OCI-LY7 (cell line): Measurements from ENCODE around the gene TEX48. TPM values are rescaled to one million over a fixed set of nuclear protein-coding genes. Genes with fewer than 3 reads are reported as not detected.

Experiments
- BruUV-seq: library from RNA; stranded (reverse); fragments of 400-500 nt; replicated peaks from 2 replicates; lab custom pipeline; 2021; lab: Mats Ljungman, UMichigan
- CTCF ChIA-PET: fragments of 300-600 bp; sonication (Branson Sonifier 250); formaldehyde crosslinking; loops from one replicate; lab custom pipeline; 2022; ENCODE audit warnings: antibody characterized with exemption; ENCODE audit not compliant: unreplicated experiment; lab: Charles Lee
- POLR2A ChIA-PET: fragments of 300-600 bp; sonication (Branson Sonifier 250); formaldehyde crosslinking; loops from one replicate; lab custom pipeline; 2022; ENCODE audit warnings: antibody characterized with exemption; lab: Charles Lee
- DNase-seq: peaks from one replicate; pipeline ENCODE4 v3.0.0-alpha.2; 2015; ENCODE audit warnings: low spot score
- H2AFZ ChIP-seq: fragments of 200-600 bp; sonication (generic), shearing (Covaris generic); 2 replicates; pipeline ENCODE4 v1.6.1; 2014; ENCODE audit warnings: mild to moderate bottlenecking, antibody characterized with exemption, low read length, moderate library complexity
- H3K27ac ChIP-seq: fragments of 200-600 bp; sonication (generic); 2 replicates; pipeline ENCODE4 v1.5.1; 2014; ENCODE audit warnings: mixed run types, low read depth, mild to moderate bottlenecking, moderate library complexity, low read length, inconsistent platforms; ENCODE audit not compliant: poor library complexity, severe bottlenecking
- H3K36me3 ChIP-seq: fragments of 200-600 bp; sonication (generic); 2 replicates; pipeline ENCODE4 v1.6.1; 2014; ENCODE audit warnings: mild to moderate bottlenecking, antibody characterized with exemption, low read length, moderate library complexity, mixed read lengths; ENCODE audit not compliant: insufficient read depth
- H3K4me1 ChIP-seq: fragments of 200-600 bp; sonication (generic); 2 replicates; pipeline ENCODE4 v1.5.1; 2014; ENCODE audit warnings: mild to moderate bottlenecking, low read length; ENCODE audit not compliant: insufficient read depth, poor library complexity, severe bottlenecking
- H3K4me2 ChIP-seq: fragments of 200-600 bp; sonication (generic); 2 replicates; pipeline ENCODE4 v1.6.1; 2014; ENCODE audit warnings: mild to moderate bottlenecking, low read length
- H3K4me3 ChIP-seq: fragments of 200-600 bp; sonication (generic); 2 replicates; pipeline ENCODE4 v1.5.1; 2014; ENCODE audit warnings: mild to moderate bottlenecking, low read depth, low read length; ENCODE audit not compliant: poor library complexity, severe bottlenecking
- H3K79me2 ChIP-seq: fragments of 200-600 bp; sonication (generic); 2 replicates; pipeline ENCODE4 v1.6.1; 2016; ENCODE audit warnings: low read depth, mild to moderate bottlenecking, low read length, moderate library complexity, mixed read lengths; ENCODE audit not compliant: insufficient read depth
- H3K9me2 ChIP-seq: fragments of 200-600 bp; sonication (generic); 2 replicates; pipeline ENCODE4 v1.6.1; 2016; ENCODE audit warnings: mild to moderate bottlenecking, low read length, mixed read lengths; ENCODE audit not compliant: insufficient read depth
- H3K9me3 ChIP-seq: fragments of 200-600 bp; sonication (generic); 2 replicates; pipeline ENCODE4 v1.6.1; 2014; ENCODE audit warnings: mild to moderate bottlenecking, mixed run types, low read length, mixed read lengths
- H4K20me1 ChIP-seq: fragments of 200-600 bp; sonication (generic); 2 replicates; pipeline ENCODE4 v1.6.1; 2014; ENCODE audit warnings: mild to moderate bottlenecking, antibody characterized with exemption, low read length, moderate library complexity, mixed read lengths; ENCODE audit not compliant: insufficient read depth
- EZH2phosphoT487 ChIP-seq: fragments of 200-600 bp; sonication (generic); IDR thresholded peaks from 2 replicates; pipeline ENCODE4 v1.6.1; 2018; ENCODE audit warnings: low read depth, borderline replicate concordance, mild to moderate bottlenecking, mixed run types, antibody characterized with exemption, low read length, moderate library complexity, mixed read lengths
- intact Hi-C: fragments of 100-400 bp; cut with micrococcal nuclease; formaldehyde crosslinking; loops from one replicate; pipeline ENCODE4 v1.10.0; 2022; ENCODE audit not compliant: unreplicated experiment
- total RNA-seq, 2 experiments: library from RNA; depleted of rRNA in 1 of 2; stranded (reverse); fragments of >200 nt in 1 of 2; shearing (Covaris generic) in 1 of 2; gene quantifications; 2 replicates each; pipeline ENCODE4 v1.2.3, GENCODE V29; 2014 to 2022
- TF ChIP-seq, protein P1 (sequence below): fragments of 200-600 bp; sonication (generic); conservative IDR thresholded peaks from 2 replicates; pipeline ENCODE4 v1.5.1; 2014; ENCODE audit warnings: mild to moderate bottlenecking, antibody characterized with exemption, low read length, moderate library complexity, mixed read lengths

The TEX48 gene
- total RNA-seq, 2 experiments from 2014 or later = not detected

DNA sequence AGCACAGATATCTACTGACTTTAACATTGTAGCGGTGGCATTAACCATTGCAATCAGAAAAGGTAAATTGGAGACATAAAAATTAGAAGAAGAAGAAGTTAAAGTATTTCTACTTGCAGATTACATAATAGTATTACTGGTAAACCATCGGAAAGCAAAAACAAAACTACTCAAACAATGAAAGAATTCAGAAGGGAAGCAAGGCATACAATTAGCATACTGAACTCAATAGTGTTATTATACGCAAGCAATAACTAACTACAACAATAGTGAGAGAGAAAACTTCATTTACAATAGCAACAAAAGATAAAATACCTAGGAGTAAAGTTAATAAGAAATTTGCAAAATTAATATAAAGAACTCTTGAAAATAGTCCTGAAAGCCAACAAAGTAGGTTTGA is 17.8 kb downstream of the TEX48 start:
- no peaks in the 10 kb centered on the region for H3K36me3 ChIP-seq
- DNase-seq = no peak
- H3K9me2 ChIP-seq = no peaks in the 10 kb centered on the region
- no TSS peak for BruUV-seq
- no peak overlapping the region for H2AFZ ChIP-seq
- POLR2A ChIA-PET = no interaction called here
- no peaks in the 10 kb centered on the region for H3K9me3 ChIP-seq
- H3K79me2 ChIP-seq = no peaks in the 10 kb centered on the region
- no peaks in the 10 kb centered on the region for H4K20me1 ChIP-seq
- intact Hi-C loops = no loop called here
- H3K4me1 ChIP-seq = no peaks in the 10 kb centered on the region
- CTCF ChIA-PET = no interaction called here
- TF ChIP-seq, protein P1, sequence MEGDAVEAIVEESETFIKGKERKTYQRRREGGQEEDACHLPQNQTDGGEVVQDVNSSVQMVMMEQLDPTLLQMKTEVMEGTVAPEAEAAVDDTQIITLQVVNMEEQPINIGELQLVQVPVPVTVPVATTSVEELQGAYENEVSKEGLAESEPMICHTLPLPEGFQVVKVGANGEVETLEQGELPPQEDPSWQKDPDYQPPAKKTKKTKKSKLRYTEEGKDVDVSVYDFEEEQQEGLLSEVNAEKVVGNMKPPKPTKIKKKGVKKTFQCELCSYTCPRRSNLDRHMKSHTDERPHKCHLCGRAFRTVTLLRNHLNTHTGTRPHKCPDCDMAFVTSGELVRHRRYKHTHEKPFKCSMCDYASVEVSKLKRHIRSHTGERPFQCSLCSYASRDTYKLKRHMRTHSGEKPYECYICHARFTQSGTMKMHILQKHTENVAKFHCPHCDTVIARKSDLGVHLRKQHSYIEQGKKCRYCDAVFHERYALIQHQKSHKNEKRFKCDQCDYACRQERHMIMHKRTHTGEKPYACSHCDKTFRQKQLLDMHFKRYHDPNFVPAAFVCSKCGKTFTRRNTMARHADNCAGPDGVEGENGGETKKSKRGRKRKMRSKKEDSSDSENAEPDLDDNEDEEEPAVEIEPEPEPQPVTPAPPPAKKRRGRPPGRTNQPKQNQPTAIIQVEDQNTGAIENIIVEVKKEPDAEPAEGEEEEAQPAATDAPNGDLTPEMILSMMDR = no peak
- TF ChIP-seq EZH2phosphoT487 = no peak
- H3K4me2 ChIP-seq = no peak overlapping the region
- no peak overlapping the region for H3K27ac ChIP-seq
- H3K4me3 ChIP-seq = no peak overlapping the region

DNA sequence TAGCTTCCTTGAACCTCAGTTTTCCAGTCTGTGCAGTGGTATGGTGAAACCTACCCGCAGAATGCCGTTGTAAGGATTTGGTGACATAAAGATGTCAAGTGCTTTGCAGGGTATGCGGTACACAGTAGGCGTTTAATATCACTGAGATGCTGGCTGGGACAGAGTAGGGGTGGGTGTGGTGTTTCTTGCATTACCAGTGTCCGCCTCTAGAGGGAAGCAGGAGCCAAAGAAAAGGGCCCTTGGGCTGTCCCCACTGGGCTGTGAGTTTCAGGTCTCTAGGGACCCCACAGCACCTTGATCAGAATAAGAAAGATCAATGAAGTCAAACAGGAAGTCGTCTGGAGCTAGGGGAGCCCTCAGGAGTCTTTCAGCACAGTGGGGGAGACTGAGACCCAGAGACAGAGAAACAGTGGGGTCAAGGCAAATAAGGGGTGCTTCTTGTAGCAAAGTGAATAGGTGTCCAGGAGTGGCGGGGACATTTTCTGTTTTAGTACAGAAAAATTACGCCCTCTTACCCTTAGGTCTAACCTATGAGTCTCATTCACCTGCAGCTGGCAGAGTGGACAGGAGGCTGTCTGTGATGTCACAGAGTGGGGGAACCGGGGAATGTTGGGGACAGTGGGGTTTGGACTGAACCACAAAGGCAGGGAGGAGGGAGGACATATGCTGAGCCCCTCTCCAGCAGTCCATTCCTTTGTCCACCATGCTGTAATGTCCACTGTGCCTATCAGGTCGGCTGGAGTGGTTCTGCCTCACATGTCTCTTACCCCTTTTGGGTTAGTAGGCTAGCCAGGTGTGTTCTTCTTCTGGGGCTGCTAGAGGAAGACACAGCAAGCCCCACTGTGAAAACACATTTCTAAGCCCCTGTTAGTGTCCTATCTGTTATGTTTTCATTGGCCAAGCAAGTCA is 19.7 kb downstream of the TEX48 start:
- POLR2A ChIA-PET = interaction anchor here (0.7 kb wide), 1 partner anchor 54 kb away, joined by 3 read pairs; no protein-coding TSS in a partner anchor
- no peaks in the 10 kb centered on the region for H4K20me1 ChIP-seq
- DNase-seq = peak; percentile 62
- no peaks in the 10 kb centered on the region for H3K79me2 ChIP-seq
- H3K36me3 ChIP-seq = no peaks in the 10 kb centered on the region
- no peak overlapping the region for H3K4me2 ChIP-seq
- no peaks in the 10 kb centered on the region for H3K9me3 ChIP-seq
- H2AFZ ChIP-seq = no peak overlapping the region
- TF ChIP-seq, protein P1 = peak; percentile 87
- no peak for TF ChIP-seq EZH2phosphoT487
- no peak overlapping the region for H3K4me3 ChIP-seq
- intact Hi-C loops = no loop called here
- no TSS peak for BruUV-seq
- H3K27ac ChIP-seq = no peak overlapping the region
- no peaks in the 10 kb centered on the region for H3K4me1 ChIP-seq
- H3K9me2 ChIP-seq = no peaks in the 10 kb centered on the region
- CTCF ChIA-PET = no interaction called here

DNA sequence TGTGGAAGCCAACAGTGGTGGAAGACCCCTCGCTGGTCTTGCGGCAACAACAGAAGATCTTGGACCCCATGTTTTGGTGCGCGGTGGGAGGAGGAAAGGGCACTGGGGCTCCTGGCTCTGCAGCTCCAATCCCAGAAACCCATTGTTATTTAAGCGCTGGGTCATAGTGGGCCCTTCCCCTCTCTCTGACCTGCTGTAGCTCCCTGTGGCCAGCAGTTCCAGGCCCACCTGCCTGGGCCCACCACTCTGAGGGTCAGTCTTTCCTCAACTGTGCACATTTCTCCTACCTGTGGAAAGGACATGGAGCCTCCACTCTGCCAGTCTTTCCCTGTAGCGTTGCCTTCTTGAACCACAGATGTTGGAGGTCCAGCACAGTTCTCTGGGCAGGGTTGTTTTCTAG is 24.3 kb downstream of the TEX48 start, which contains the start of gene TEX53:
TSS of gene TEX53 (minus strand) at position 101 of the 400 bp plus-strand sequence. CDS start at position 70, 31 bp downstream.
- H3K9me2 ChIP-seq = no peaks in the 10 kb centered on the region
- no peaks in the 10 kb centered on the region for H4K20me1 ChIP-seq
- ChIA-PET CTCF (no interaction called here), POLR2A (interaction anchor here (0.6 to 0.7 kb wide), 2 partner anchors 357 to 707 kb away, joined by 3 read pairs; no protein-coding TSS in a partner anchor)
- H3K79me2 ChIP-seq = no peaks in the 10 kb centered on the region
- TF ChIP-seq EZH2phosphoT487 = no peak
- TF ChIP-seq, protein P1 = no peak
- no peaks in the 10 kb centered on the region; the same call in 1 of the 2 replicates for H3K36me3 ChIP-seq
- H3K27ac ChIP-seq = no peak within 1 kb of the TSS
- no peaks in the 10 kb centered on the region for H3K9me3 ChIP-seq
- peaks cover 13% of the 10 kb centered on the region for H3K4me1 ChIP-seq
- no peak within 1 kb of the TSS for H3K4me3 ChIP-seq
- intact Hi-C loops = no loop called here
- H3K4me2 ChIP-seq = no peak within 1 kb of the TSS
- no peak within 1 kb of the TSS for H2AFZ ChIP-seq
- BruUV-seq = no TSS peak
- DNase-seq = no peak
